GM12872 (cell line): ENCODE data around the gene SHC3.

ENCODE experiments used
- CTCF ChIP-seq: IDR thresholded peaks from 3 replicates; pipeline ENCODE4 v1.5.1; 2011; ENCODE audit warnings: low read depth, mild to moderate bottlenecking, low read length, moderate library complexity; ENCODE audit not compliant: insufficient read depth

Gene SHC3

GRCh38 chr9:89080193-89080592 lies 98.4 kb downstream of the SHC3 start:
- TF ChIP-seq CTCF = no peak

GRCh38 chr9:89079391-89079790 lies 99.2 kb downstream of the SHC3 start:
- TF ChIP-seq CTCF = no peak

GRCh38 chr9:89078860-89079259 lies 99.8 kb downstream of the SHC3 start:
- TF ChIP-seq CTCF = no peak

- no peak for TF ChIP-seq CTCF
Measured at GRCh38 chr9:89078421-89078820, 100.2 kb downstream of the SHC3 start.

- no peak for TF ChIP-seq CTCF
Measured at GRCh38 chr9:89077519-89077918, 101.1 kb downstream of the SHC3 start.

- no peak for TF ChIP-seq CTCF
Measured at GRCh38 chr9:89073397-89073796, 105.2 kb downstream of the SHC3 start.

- TF ChIP-seq CTCF = no peak
Measured at GRCh38 chr9:89071591-89071990, 107.0 kb downstream of the SHC3 start.

- TF ChIP-seq CTCF = no peak
Measured at GRCh38 chr9:89066835-89067234, 111.8 kb downstream of the SHC3 start.
